GM21723 (cell line): ENCODE data around the gene MRPL55.

Experiments used
- ATAC-seq: cut with Tn5 transposase; IDR thresholded peaks from one replicate; pipeline ENCODE4 v1.9.1; 2021; ENCODE audit warnings: mild to moderate bottlenecking, moderate library complexity; ENCODE audit not compliant: unreplicated experiment

Gene MRPL55

GRCh38 chr1:228073857-228074545, 35.1 kb downstream of the MRPL55 start:
- ATAC-seq, result no peak

- no peak for ATAC-seq
Measured at GRCh38 chr1:228073061-228073856, 35.8 kb downstream of the MRPL55 start.

GRCh38 chr1:228072658-228073043, 36.4 kb downstream of the MRPL55 start:
- ATAC-seq, result no peak

GRCh38 chr1:228071839-228072657, 37.1 kb downstream of the MRPL55 start:
- ATAC-seq, result no peak

GRCh38 chr1:228070851-228071250, 38.2 kb downstream of the MRPL55 start:
- no peak for ATAC-seq

- ATAC-seq, result no peak
Measured at GRCh38 chr1:228070173-228070572, 38.9 kb downstream of the MRPL55 start.

- no peak for ATAC-seq
Measured at GRCh38 chr1:228068359-228068758, 40.7 kb downstream of the MRPL55 start.

- ATAC-seq, result no peak
Measured at GRCh38 chr1:228066891-228067654, 42.0 kb downstream of the MRPL55 start.

GRCh38 chr1:228066416-228066815, 42.7 kb downstream of the MRPL55 start:
- no peak for ATAC-seq

GRCh38 chr1:228065543-228066347, 43.4 kb downstream of the MRPL55 start:
- ATAC-seq, result no peak

- no peak for ATAC-seq
Measured at GRCh38 chr1:228064741-228065542, 44.2 kb downstream of the MRPL55 start.

- ATAC-seq, result no peak
Measured at GRCh38 chr1:228064296-228064695, 44.8 kb downstream of the MRPL55 start.

GRCh38 chr1:228063251-228064191, 45.6 kb downstream of the MRPL55 start:
- ATAC-seq, result no peak

- no peak for ATAC-seq
Measured at GRCh38 chr1:228062812-228063211, 46.3 kb downstream of the MRPL55 start.

GRCh38 chr1:228062085-228062791, 46.9 kb downstream of the MRPL55 start:
- ATAC-seq, result no peak

- ATAC-seq, result no peak
Measured at GRCh38 chr1:228061411-228062084, 47.6 kb downstream of the MRPL55 start.
